ENCODE data around the gene MESD.

DNA sequence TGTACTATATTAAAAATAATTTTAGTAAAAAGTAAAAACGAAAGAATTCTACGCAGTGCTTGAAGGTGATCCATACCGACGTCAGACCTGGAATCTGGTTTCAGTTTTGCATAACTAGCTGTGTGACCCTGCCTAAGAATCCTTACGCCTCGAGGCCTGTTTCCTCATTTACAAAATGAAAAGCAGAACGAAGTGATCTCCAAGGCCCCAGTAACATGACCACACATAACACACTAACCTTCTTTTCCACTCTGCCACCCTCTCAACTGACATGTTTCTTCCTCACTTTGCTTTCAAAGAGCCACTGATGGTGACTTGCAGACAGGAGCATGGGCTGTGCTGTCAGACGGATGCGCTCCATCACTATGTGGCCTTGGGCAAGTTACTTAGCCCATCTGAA, 4.8 kb downstream of the MESD start:
- TF ChIP-seq POLR2A (IDR thresholded peaks at IDR 0.05): no peak
- no peak for TF ChIP-seq POLR2AphosphoS5 (IDR thresholded peaks at IDR 0.05)
- TF ChIP-seq, protein P1, sequence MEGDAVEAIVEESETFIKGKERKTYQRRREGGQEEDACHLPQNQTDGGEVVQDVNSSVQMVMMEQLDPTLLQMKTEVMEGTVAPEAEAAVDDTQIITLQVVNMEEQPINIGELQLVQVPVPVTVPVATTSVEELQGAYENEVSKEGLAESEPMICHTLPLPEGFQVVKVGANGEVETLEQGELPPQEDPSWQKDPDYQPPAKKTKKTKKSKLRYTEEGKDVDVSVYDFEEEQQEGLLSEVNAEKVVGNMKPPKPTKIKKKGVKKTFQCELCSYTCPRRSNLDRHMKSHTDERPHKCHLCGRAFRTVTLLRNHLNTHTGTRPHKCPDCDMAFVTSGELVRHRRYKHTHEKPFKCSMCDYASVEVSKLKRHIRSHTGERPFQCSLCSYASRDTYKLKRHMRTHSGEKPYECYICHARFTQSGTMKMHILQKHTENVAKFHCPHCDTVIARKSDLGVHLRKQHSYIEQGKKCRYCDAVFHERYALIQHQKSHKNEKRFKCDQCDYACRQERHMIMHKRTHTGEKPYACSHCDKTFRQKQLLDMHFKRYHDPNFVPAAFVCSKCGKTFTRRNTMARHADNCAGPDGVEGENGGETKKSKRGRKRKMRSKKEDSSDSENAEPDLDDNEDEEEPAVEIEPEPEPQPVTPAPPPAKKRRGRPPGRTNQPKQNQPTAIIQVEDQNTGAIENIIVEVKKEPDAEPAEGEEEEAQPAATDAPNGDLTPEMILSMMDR (IDR thresholded peaks at IDR 0.05): no peak
